Colonic mucosa (tissue), 4 donors: ENCODE results near the gene VWDE. TPM values are rescaled to one million over a fixed set of nuclear protein-coding genes. Genes with fewer than 3 reads are reported as not detected.

Experiments
- DNase-seq: peaks from one replicate; pipeline ENCODE4 v3.0.0-alpha.2; 2020
- H3K27ac ChIP-seq: fragments of 200-600 bp; one replicate; pipeline ENCODE4 v1.8.0; 2021
- H3K27me3 ChIP-seq: fragments of 200-600 bp; one replicate; pipeline ENCODE4 v1.8.0; 2021
- H3K36me3 ChIP-seq: fragments of 200-600 bp; one replicate; pipeline ENCODE4 v1.8.0; 2021
- H3K4me1 ChIP-seq: fragments of 200-600 bp; one replicate; pipeline ENCODE4 v1.8.0; 2021; ENCODE audit warnings: mild to moderate bottlenecking
- H3K4me3 ChIP-seq: fragments of 200-600 bp; one replicate; pipeline ENCODE4 v1.8.0; 2021
- H3K9ac ChIP-seq, 2 donors: one replicate each; pipeline ENCODE4 v1.7.0; 2013; ENCODE audit warnings: control low read depth in 2 of 2, low read depth in 2 of 2, low read length in 2 of 2
- H3K9me3 ChIP-seq: fragments of 200-600 bp; one replicate; pipeline ENCODE4 v1.8.0; 2021
- intact Hi-C: fragments of 100-400 bp; cut with DNase I; formaldehyde crosslinking; loops from one replicate; pipeline ENCODE4 v1.14.1; 2022
- total RNA-seq, 2 donors: library from RNA; stranded (reverse); fragmentation: NEBNext Ultra II Directional in 1 of 2; extraction: Animal tissue kit (Norgen Biotek cat#: 25700) in 1 of 2; gene quantifications; one replicate each; pipeline ENCODE4 v1.2.1, GENCODE V29; 2021
- TF ChIP-seq, protein P1 (sequence below): fragments of 200-600 bp; IDR thresholded peaks from one replicate; pipeline ENCODE4 v1.8.0; 2022; ENCODE audit warnings: antibody characterized with exemption, mild to moderate bottlenecking
- donor health status: healthy.
- donor health status: DM: no; HTN: no; CAD: no.
- donor health status: DM: no; HTN: no; CAD: no.

VWDE gene
- total RNA-seq, 2 donors from 2014 or later: 0.59 to 1.2 TPM

GRCh38 chr7:12350971-12351370 lies 52.7 kb downstream of the VWDE start:
- no peak overlapping the region for H3K4me3 ChIP-seq
- DNase-seq: no peak
- no peak overlapping the region for H3K9ac ChIP-seq
- intact Hi-C loops: no loop called here
- H3K27ac ChIP-seq: no peak overlapping the region
- no peaks in the 10 kb centered on the region for H3K9me3 ChIP-seq
- H3K27me3 ChIP-seq: no peaks in the 10 kb centered on the region
- TF ChIP-seq, protein P1, sequence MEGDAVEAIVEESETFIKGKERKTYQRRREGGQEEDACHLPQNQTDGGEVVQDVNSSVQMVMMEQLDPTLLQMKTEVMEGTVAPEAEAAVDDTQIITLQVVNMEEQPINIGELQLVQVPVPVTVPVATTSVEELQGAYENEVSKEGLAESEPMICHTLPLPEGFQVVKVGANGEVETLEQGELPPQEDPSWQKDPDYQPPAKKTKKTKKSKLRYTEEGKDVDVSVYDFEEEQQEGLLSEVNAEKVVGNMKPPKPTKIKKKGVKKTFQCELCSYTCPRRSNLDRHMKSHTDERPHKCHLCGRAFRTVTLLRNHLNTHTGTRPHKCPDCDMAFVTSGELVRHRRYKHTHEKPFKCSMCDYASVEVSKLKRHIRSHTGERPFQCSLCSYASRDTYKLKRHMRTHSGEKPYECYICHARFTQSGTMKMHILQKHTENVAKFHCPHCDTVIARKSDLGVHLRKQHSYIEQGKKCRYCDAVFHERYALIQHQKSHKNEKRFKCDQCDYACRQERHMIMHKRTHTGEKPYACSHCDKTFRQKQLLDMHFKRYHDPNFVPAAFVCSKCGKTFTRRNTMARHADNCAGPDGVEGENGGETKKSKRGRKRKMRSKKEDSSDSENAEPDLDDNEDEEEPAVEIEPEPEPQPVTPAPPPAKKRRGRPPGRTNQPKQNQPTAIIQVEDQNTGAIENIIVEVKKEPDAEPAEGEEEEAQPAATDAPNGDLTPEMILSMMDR: no peak
- H3K4me1 ChIP-seq: no peaks in the 10 kb centered on the region
- no peaks in the 10 kb centered on the region for H3K36me3 ChIP-seq

DNA sequence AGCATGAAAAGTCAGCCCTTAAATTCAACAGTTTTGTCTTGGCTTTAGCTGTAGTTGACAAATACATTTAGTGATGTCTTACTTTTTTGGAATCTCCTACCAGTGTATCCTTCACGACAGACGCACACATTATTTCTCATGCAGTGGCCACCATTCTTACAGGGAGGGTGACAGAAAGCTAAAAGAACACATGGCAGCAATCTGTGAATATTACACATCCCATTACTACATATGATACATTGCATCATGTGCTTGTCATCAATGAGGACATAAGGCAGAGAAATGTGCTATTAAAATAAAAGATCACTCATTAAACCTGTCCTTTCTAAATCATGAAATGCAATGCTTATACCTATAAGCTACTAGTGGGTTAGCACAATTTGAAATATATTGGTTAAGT lies 66.6 kb downstream of the VWDE start:
- Histone ChIP-seq H3K4me1 (no peaks in the 10 kb centered on the region), H3K4me3 (no peak overlapping the region), H3K27me3 (no peaks in the 10 kb centered on the region), H3K9me3 (no peaks in the 10 kb centered on the region), H3K36me3 (no peaks in the 10 kb centered on the region), H3K27ac (no peak overlapping the region), H3K9ac (no peak overlapping the region)
- TF ChIP-seq, protein P1: no peak
- intact Hi-C loops: no loop called here
- no peak for DNase-seq

- TF ChIP-seq, protein P1: no peak
- Histone ChIP-seq H3K9me3 (no peaks in the 10 kb centered on the region), H3K4me1 (no peaks in the 10 kb centered on the region), H3K4me3 (no peak overlapping the region), H3K27ac (no peak overlapping the region), H3K36me3 (no peaks in the 10 kb centered on the region), H3K9ac (no peak overlapping the region), H3K27me3 (no peaks in the 10 kb centered on the region)
- intact Hi-C loops: loop anchor here (10.0 kb wide), 2 partner anchors 494 to 904 kb away; partner anchors contain the start of gene THSD7A
- no peak for DNase-seq
These were observed 74.5 kb downstream of the VWDE start for GRCh38 chr7:12328888-12329770.

GRCh38 chr7:12327922-12328321 lies 75.7 kb downstream of the VWDE start:
- Histone ChIP-seq H3K27me3 (no peaks in the 10 kb centered on the region), H3K9me3 (no peaks in the 10 kb centered on the region), H3K36me3 (no peaks in the 10 kb centered on the region), H3K27ac (no peak overlapping the region), H3K9ac (no peak overlapping the region), H3K4me1 (no peaks in the 10 kb centered on the region), H3K4me3 (no peak overlapping the region)
- TF ChIP-seq, protein P1: no peak
- intact Hi-C loops: loop anchor here (10.0 kb wide), 2 partner anchors 493 to 903 kb away; partner anchors contain the start of gene THSD7A
- no peak for DNase-seq

DNA sequence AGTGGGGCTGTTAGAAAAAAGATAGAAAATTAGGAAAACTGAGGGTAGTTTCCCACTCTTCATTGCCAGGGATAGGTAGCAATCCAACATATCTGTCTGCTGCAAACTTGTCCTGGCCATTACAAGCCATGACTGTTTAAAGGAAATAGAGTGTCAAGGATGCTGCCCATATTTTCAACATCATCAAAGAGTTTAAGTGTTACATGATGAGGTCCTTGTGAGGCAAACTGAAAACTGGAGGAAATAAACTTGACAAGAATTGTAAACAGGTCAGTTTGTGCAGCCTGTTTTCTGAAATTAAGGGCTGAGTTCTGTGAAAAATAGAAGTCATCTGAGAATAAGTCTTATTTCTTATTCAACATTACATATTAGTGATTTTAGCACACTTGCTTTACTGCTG lies 78.0 kb downstream of the VWDE start:
- Histone ChIP-seq H3K27ac (no peak overlapping the region), H3K9ac (no peak overlapping the region), H3K36me3 (no peaks in the 10 kb centered on the region), H3K4me3 (no peak overlapping the region), H3K4me1 (no peaks in the 10 kb centered on the region), H3K9me3 (no peaks in the 10 kb centered on the region), H3K27me3 (no peaks in the 10 kb centered on the region)
- TF ChIP-seq, protein P1: no peak
- DNase-seq: no peak
- intact Hi-C loops: loop anchor here (10.0 kb wide), 2 partner anchors 491 to 901 kb away; partner anchors contain the start of gene THSD7A
